K562 (cell line): ENCODE measurements around the gene ABHD5. TPM values are rescaled to one million over a fixed set of nuclear protein-coding genes. Genes with fewer than 3 reads are reported as not detected.
"Not testable (repeated sequence)": the region's sequence is repeated elsewhere in the genome, so short reads cannot be mapped to it uniquely, and the experiment has no call there.

ENCODE experiments used
- CEBPB ChIP-seq: fragments of 450-650 bp; IDR thresholded peaks from 2 replicates; pipeline ENCODE4 v1.6.1; 2016; ENCODE audit warnings: missing genetic modification characterization, missing compliant biosample characterization
- CREM ChIP-seq: IDR thresholded peaks from 2 replicates; pipeline ENCODE4 v1.6.1; 2014; ENCODE audit warnings: antibody characterized with exemption, low read depth
- FOSL1 ChIP-seq: fragments of 200-800 bp; sonication (Bioruptor generic); conservative IDR thresholded peaks from 2 replicates; pipeline ENCODE4 v1.6.1; 2016; ENCODE audit warnings: missing genetic modification characterization, missing compliant biosample characterization
- FOXP1 ChIP-seq: sonication (generic); formaldehyde crosslinking; IDR thresholded peaks from 2 replicates; pipeline ENCODE4 v1.8.0; 2022; ENCODE audit warnings: mild to moderate bottlenecking, missing genetic modification reagents
- GATA2 ChIP-seq: sonication (generic); formaldehyde crosslinking; IDR thresholded peaks from 2 replicates; pipeline ENCODE4 v1.4.0; 2020; ENCODE audit warnings: mild to moderate bottlenecking, missing genetic modification reagents
- GATAD2B ChIP-seq: fragments of 450-650 bp; IDR thresholded peaks from 2 replicates; pipeline ENCODE4 v1.6.1; 2017; ENCODE audit warnings: mild to moderate bottlenecking, borderline replicate concordance
- HDAC1 ChIP-seq, 2 experiments: fragments of 450-650 bp; IDR thresholded peaks; 2 replicates each; pipeline ENCODE4 v1.6.1; 2016 to 2017; ENCODE audit warnings: inconsistent platforms in 1 of 2, mild to moderate bottlenecking in 1 of 2, moderate library complexity in 1 of 2
- HDAC3 ChIP-seq: fragments of 450-650 bp; IDR thresholded peaks from 2 replicates; pipeline ENCODE4 v1.6.1; 2018; ENCODE audit warnings: borderline replicate concordance, mild to moderate bottlenecking, moderate library complexity; ENCODE audit not compliant: partially characterized antibody
- KLF6 ChIP-seq: fragments of 250-450 bp; sonication (Bioruptor Pico); IDR thresholded peaks from 2 replicates; pipeline ENCODE4 v1.4.0; 2020; ENCODE audit warnings: mild to moderate bottlenecking, moderate library complexity, borderline replicate concordance
- LEF1 ChIP-seq: fragments of 450-650 bp; IDR thresholded peaks from 2 replicates; pipeline ENCODE4 v1.6.1; 2016; ENCODE audit warnings: mild to moderate bottlenecking
- MTA2 ChIP-seq: fragments of 450-650 bp; IDR thresholded peaks from 2 replicates; pipeline ENCODE4 v1.6.1; 2016; ENCODE audit warnings: low read depth
- MTA3 ChIP-seq: fragments of 450-650 bp; formaldehyde crosslinking; IDR thresholded peaks from 2 replicates; pipeline ENCODE4 v1.6.1; 2017; ENCODE audit warnings: mild to moderate bottlenecking, borderline replicate concordance
- MYC ChIP-seq, 2 experiments: fragments of 250-450 bp in 1 of 2; sonication (Bioruptor Pico) in 1 of 2; IDR thresholded peaks; 2 replicates each; pipeline versions ENCODE4 v1.5.1 to v1.6.1; 2012 to 2021; ENCODE audit warnings: low read depth in 2 of 2, borderline replicate concordance in 1 of 2, improper control_type of control experiment in 1 of 2, low read length in 1 of 2, mild to moderate bottlenecking in 1 of 2, moderate library complexity in 1 of 2
- NFIC ChIP-seq: fragments of 450-650 bp; IDR thresholded peaks from 2 replicates; pipeline ENCODE4 v1.6.1; 2017; ENCODE audit warnings: mild to moderate bottlenecking, inconsistent platforms
- NONO ChIP-seq, 2 experiments: fragments of 200-400 bp in 1 of 2; fragments of 450-650 bp in 1 of 2; formaldehyde crosslinking in 1 of 2; IDR thresholded peaks; 2 replicates each; pipeline ENCODE4 v1.6.1; 2017; ENCODE audit warnings: low read depth in 2 of 2, mild to moderate bottlenecking in 2 of 2, moderate library complexity in 2 of 2, low read length in 1 of 2
- RBBP5 ChIP-seq: fragments of 200-600 bp; sonication (generic); IDR thresholded peaks from 2 replicates; pipeline ENCODE4 v1.6.1; 2012; ENCODE audit warnings: borderline replicate concordance, mild to moderate bottlenecking, low read length, control low read depth, inconsistent platforms; ENCODE audit not compliant: insufficient read depth, poor library complexity, severe bottlenecking
- RUNX1 ChIP-seq: sonication (generic); IDR thresholded peaks from 2 replicates; pipeline ENCODE4 v1.6.1; 2016; ENCODE audit warnings: antibody characterized with exemption, low read depth
- STAT5A ChIP-seq: IDR thresholded peaks from 2 replicates; pipeline ENCODE4 v1.6.1; 2012; ENCODE audit warnings: low read length, inconsistent platforms, borderline replicate concordance
- ZBTB17 ChIP-seq: fragments of 450-650 bp; formaldehyde crosslinking; IDR thresholded peaks from 2 replicates; pipeline ENCODE4 v1.4.0; 2020; ENCODE audit warnings: mild to moderate bottlenecking
- ZBTB7A ChIP-seq: IDR thresholded peaks from 2 replicates; pipeline ENCODE4 v1.6.1; 2011; ENCODE audit warnings: low read depth, mild to moderate bottlenecking, low read length, moderate library complexity, borderline replicate concordance; ENCODE audit not compliant: control insufficient read depth
- ZNF24 ChIP-seq: fragments of 450-650 bp; IDR thresholded peaks from 2 replicates; pipeline ENCODE4 v1.6.1; 2016
- polyA plus RNA-seq, 8 experiments: library from polyadenylated mRNA; depleted of rRNA in 4 of 8; stranded (reverse) in 5 of 8; unstranded in 3 of 8; fragments of >200 nt; fragmentation: Nextera tagmentation in 2 of 8; fragmentation: Illumina TruSeq in 1 of 8; extraction: Ambion mirVana in 2 of 8; extraction: Trizol in 1 of 8; gene quantifications; 2 replicates each; pipeline versions ENCODE4 v1.2.1 to v1.2.3, GENCODE V29; 2011 to 2014; ENCODE audit warnings: inconsistent platforms in 1 of 8, missing spikeins in 1 of 8
- total RNA-seq, 7 experiments: library from RNA; depleted of rRNA in 6 of 7; stranded (reverse); fragments of >200 nt in 6 of 7; fragmentation: Illumina TruSeq in 2 of 7; extraction: Trizol in 2 of 7; gene quantifications; 2 replicates each; pipeline versions ENCODE4 v1.2.1 to v1.2.3, GENCODE V29; 2011 to 2021; ENCODE audit warnings: low replicate concordance in 1 of 7
- TF ChIP-seq, protein P1 (sequence below): fragments of 450-650 bp; IDR thresholded peaks from 2 replicates; pipeline ENCODE4 v1.6.1; 2017; ENCODE audit warnings: antibody characterized with exemption, mild to moderate bottlenecking
- TF ChIP-seq, protein P2 (sequence below): IDR thresholded peaks from 2 replicates; pipeline ENCODE4 v1.6.1; 2012; ENCODE audit warnings: low read depth, low read length, improper control_type of control experiment, borderline replicate concordance

Gene ABHD5
- total and polyA plus RNA-seq, 9 of the 15 experiments (the other 6 are each of a cell fraction or from before 2014, with no cell fraction given): 27.8 to 61.7 (median 39.9) TPM

DNA sequence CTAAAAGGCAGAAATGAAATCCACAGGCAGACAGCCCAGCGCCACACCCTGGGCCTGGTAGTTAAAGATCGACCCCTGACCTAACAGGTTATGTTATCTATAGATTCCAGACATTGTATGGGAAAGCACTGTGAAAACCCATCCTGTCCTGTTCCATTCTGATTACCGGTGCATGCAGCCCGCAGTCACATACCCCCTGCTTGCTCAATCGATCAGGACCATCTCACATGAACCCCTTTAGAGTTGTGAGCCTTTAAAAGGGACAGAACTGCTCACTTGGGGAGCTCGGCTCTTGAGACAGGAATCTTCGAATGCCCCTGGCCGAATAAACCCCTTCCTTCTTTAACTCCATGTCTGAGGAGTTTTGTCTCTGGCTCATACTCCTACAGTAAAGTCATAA lies 12.4 kb upstream of the ABHD5 start (continued):
- TF ChIP-seq NONO (IDR thresholded peaks at IDR 0.05; ENCODE audit: low read depth in 2 of 2, low read length in 1 of 2) (peak in 1 of 2 experiments; percentile 91; a peak in 1 of 4 replicates), HDAC3 (peak; percentile 95), KLF6 (CRISPR knock-in tag) (peak; percentile 79; the same call in 1 of the 2 replicates), FOXP1 (CRISPR knock-in tag) (peak; percentile 56; the same call in 1 of the 2 replicates), ZNF24 (peak; percentile 83), LEF1 (peak; percentile 96), ZBTB17 (CRISPR knock-in tag) (peak; percentile 42; the same call in 1 of the 2 replicates), GATAD2B (peak; percentile 89), CREM (peak; percentile 72), ZBTB7A (peak; percentile 87), RUNX1 (peak; percentile 69; the same call in 1 of the 2 replicates), NFIC (peak; percentile 92), GATA2 (CRISPR knock-in tag) (peak; percentile 96), MTA2 (peak; percentile 98), RBBP5 (peak; percentile 22), STAT5A (peak; percentile 89), CEBPB (peak; percentile 97), MTA3 (peak; percentile 87), FOSL1 (tag) (peak; percentile 43; the same call in 1 of the 2 replicates), MYC (IDR thresholded peaks at IDR 0.05; ENCODE audit: low read depth, low read length) (peak; percentile 60), HDAC1 (IDR thresholded peaks at IDR 0.05) (peak; percentile 25 to 84; a peak in 3 of 4 replicates)
- TF ChIP-seq, protein P1, sequence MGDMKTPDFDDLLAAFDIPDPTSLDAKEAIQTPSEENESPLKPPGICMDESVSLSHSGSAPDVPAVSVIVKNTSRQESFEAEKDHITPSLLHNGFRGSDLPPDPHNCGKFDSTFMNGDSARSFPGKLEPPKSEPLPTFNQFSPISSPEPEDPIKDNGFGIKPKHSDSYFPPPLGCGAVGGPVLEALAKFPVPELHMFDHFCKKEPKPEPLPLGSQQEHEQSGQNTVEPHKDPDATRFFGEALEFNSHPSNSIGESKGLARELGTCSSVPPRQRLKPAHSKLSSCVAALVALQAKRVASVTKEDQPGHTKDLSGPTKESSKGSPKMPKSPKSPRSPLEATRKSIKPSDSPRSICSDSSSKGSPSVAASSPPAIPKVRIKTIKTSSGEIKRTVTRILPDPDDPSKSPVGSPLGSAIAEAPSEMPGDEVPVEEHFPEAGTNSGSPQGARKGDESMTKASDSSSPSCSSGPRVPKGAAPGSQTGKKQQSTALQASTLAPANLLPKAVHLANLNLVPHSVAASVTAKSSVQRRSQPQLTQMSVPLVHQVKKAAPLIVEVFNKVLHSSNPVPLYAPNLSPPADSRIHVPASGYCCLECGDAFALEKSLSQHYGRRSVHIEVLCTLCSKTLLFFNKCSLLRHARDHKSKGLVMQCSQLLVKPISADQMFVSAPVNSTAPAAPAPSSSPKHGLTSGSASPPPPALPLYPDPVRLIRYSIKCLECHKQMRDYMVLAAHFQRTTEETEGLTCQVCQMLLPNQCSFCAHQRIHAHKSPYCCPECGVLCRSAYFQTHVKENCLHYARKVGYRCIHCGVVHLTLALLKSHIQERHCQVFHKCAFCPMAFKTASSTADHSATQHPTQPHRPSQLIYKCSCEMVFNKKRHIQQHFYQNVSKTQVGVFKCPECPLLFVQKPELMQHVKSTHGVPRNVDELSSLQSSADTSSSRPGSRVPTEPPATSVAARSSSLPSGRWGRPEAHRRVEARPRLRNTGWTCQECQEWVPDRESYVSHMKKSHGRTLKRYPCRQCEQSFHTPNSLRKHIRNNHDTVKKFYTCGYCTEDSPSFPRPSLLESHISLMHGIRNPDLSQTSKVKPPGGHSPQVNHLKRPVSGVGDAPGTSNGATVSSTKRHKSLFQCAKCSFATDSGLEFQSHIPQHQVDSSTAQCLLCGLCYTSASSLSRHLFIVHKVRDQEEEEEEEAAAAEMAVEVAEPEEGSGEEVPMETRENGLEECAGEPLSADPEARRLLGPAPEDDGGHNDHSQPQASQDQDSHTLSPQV: peak; percentile 60; the same call in 1 of the 2 replicates
- TF ChIP-seq, protein P2, sequence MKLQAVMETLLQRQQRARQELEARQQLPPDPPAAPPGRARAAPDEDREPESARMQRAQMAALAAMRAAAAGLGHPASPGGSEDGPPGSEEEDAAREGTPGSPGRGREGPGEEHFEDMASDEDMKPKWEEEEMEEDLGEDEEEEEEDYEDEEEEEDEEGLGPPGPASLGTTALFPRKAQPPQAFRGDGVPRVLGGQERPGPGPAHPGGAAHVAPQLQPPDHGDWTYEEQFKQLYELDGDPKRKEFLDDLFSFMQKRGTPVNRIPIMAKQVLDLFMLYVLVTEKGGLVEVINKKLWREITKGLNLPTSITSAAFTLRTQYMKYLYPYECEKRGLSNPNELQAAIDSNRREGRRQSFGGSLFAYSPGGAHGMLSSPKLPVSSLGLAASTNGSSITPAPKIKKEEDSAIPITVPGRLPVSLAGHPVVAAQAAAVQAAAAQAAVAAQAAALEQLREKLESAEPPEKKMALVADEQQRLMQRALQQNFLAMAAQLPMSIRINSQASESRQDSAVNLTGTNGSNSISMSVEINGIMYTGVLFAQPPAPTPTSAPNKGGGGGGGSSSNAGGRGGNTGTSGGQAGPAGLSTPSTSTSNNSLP: peak; percentile 74; the same call in 1 of the 2 replicates
- not testable (repeated sequence) for TF ChIP-seq MYC (CRISPR knock-in tag; IDR thresholded peaks at IDR 0.05; ENCODE audit: borderline replicate concordance, low read depth)
